Activated naive CD8-positive, alpha-beta T cell treated with anti-CD3 and anti-CD28 coated beads, Interleukin-2, amount 50 U/mL, for 24 hours (primary cell): Measurements from ENCODE around the gene MVP.
A peak's percentile ranks its signal among the peaks of the same experiment; 100 is the strongest.
"Not testable (repeated sequence)": the region's sequence is repeated elsewhere in the genome, so short reads cannot be mapped to it uniquely, and the experiment has no call there.

Experiments used
- ATAC-seq: fragments of 150-1000 bp; cut with Tn5 transposase; one replicate; pipeline ENCODE4 v1.10.0; 2021
- DNase-seq: peaks from one replicate; pipeline ENCODE4 v3.0.0; 2021
- H3K27ac Mint-ChIP-seq: one replicate; pipeline ENCODE4 v1.8.0; 2021; ENCODE audit warnings: mild to moderate bottlenecking, mixed read lengths
- H3K27me3 Mint-ChIP-seq: one replicate; pipeline ENCODE4 v1.8.0; 2021; ENCODE audit warnings: mixed read lengths
- H3K36me3 Mint-ChIP-seq: one replicate; pipeline ENCODE4 v1.8.0; 2021; ENCODE audit warnings: low read depth, mixed read lengths
- H3K4me1 Mint-ChIP-seq: one replicate; pipeline ENCODE4 v1.8.0; 2021; ENCODE audit warnings: mixed read lengths
- H3K4me3 Mint-ChIP-seq: one replicate; pipeline ENCODE4 v1.8.0; 2021; ENCODE audit warnings: mild to moderate bottlenecking, moderate library complexity, mixed read lengths
- H3K9me3 Mint-ChIP-seq: one replicate; pipeline ENCODE4 v1.8.0; 2021; ENCODE audit warnings: mixed read lengths

The MVP gene

DNA sequence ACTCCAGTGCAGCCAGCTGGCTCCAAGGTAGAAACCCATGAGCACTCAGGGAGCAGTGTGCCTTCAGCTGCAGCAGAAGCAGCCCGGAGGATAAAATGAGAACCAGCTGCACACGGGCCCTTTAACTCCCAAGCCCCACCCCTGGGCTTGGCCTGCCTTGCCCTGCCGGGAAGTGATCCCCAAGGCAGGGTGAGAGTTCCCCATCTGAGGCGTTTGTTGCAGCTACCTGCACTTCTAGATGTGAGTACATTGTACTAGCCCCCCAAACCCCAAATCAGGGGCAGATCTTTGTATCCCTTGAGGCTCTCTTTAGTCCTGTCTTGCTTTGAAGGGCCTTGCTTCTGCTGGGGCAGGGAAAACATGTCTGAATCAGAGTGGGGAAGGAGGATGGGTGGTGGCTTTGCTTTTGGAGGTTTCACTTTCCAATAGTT is at the start of gene MVP:
TSS of gene MVP (plus strand) at position 192 of the 431 bp plus-strand sequence. CDS start 10,088 bp downstream, outside the sequence.
- Mint-ChIP-seq H3K4me1 (peaks cover 83% of the 10 kb centered on the region), H3K27me3 (peaks cover 4% of the 10 kb centered on the region), H3K9me3 (no peaks in the 10 kb centered on the region), H3K27ac (peak within 1 kb of the TSS; percentile 93), H3K4me3 (peak within 1 kb of the TSS; percentile 87), H3K36me3 (peaks cover 24% of the 10 kb centered on the region)
- ATAC-seq (no peak), DNase-seq (peak; percentile 54)

DNA sequence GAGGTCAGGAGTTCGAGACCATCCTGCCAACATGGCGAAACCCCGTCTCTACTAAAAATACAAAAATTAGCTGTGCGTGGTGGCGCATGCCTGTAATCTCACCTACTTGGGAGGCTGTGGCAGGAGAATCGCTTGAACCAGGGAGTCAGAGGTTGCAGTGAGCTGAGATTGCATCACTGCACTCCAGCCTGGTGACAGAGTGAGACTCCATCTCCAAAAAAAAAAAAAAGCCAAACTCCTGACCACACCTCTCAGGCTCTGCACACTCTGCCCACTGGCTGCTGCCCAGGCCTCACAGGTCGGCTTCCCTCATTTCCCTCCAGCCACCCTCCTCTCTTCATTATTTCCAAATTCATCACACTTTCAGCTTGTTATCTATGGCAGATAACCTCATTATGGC is 47.9 kb upstream of the MVP start:
- not testable (repeated sequence) for H3K27ac Mint-ChIP-seq, H3K4me1 Mint-ChIP-seq, H3K36me3 Mint-ChIP-seq, H3K4me3 Mint-ChIP-seq, H3K9me3 Mint-ChIP-seq, DNase-seq, H3K27me3 Mint-ChIP-seq, ATAC-seq

DNA sequence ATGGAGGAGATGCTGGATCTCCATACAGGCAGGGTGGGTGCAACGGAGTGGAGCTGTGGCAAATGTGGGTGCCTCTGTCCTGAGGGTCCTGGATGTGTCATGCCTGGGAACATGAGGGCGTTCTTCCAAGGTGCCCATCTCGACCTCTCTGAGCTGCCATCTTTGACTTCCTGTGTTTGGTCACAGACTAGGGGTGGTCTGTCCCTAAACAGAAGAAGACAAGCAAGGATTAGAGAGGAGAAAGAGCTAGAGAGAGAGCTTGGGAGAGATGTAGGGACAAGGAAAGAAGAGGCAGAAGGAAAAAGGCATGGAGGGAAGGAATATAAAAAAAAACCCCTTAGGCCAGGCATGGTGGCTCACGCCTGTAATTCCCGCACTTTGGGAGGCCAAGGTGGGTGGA is 45.5 kb upstream of the MVP start:
- H3K4me3 Mint-ChIP-seq: no peak overlapping the region
- DNase-seq (no peak), ATAC-seq (no peak)
- H3K4me1 Mint-ChIP-seq: peaks cover 7% of the 10 kb centered on the region
- H3K27me3 Mint-ChIP-seq: no peaks in the 10 kb centered on the region
- no peaks in the 10 kb centered on the region for H3K9me3 Mint-ChIP-seq
- no peak overlapping the region for H3K27ac Mint-ChIP-seq
- H3K36me3 Mint-ChIP-seq: no peaks in the 10 kb centered on the region

DNA sequence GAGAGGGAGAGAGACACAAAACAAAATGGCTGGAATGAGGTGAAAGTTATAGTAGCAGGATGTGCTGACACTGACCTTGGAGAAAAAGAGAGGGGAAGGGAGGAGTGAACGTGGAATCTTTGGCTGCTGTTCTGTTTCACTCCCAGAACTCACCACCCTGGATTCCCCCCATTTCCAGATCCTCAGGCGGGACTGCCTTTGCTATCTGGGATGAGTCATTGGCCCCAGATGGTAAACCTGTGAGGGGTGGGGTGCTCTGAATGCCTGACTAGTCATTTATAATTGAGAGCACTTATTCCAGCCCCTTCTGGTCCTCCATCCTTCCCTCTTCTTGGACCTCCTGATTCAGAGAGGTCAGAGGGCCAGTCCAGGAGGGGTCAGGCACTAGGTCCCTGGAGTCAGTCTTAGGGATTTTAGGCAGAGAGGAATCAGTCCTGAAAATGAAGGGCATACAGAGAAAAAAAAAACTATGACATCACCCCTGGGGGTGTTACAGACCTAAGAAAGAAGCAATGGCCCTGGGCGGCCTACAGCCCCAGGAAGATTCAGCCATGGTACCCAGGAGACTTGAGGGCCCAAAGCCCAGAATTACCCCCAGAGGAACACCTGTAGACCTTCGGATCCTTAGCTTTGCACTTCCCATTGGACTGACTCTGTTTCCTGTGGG is 44.4 kb upstream of the MVP start:
- H3K9me3 Mint-ChIP-seq: no peaks in the 10 kb centered on the region
- H3K4me1 Mint-ChIP-seq: peaks cover 7% of the 10 kb centered on the region
- no peak overlapping the region for H3K4me3 Mint-ChIP-seq
- H3K27ac Mint-ChIP-seq: no peak overlapping the region
- H3K27me3 Mint-ChIP-seq: no peaks in the 10 kb centered on the region
- DNase-seq: no peak
- ATAC-seq: no peak
- no peaks in the 10 kb centered on the region for H3K36me3 Mint-ChIP-seq

DNA sequence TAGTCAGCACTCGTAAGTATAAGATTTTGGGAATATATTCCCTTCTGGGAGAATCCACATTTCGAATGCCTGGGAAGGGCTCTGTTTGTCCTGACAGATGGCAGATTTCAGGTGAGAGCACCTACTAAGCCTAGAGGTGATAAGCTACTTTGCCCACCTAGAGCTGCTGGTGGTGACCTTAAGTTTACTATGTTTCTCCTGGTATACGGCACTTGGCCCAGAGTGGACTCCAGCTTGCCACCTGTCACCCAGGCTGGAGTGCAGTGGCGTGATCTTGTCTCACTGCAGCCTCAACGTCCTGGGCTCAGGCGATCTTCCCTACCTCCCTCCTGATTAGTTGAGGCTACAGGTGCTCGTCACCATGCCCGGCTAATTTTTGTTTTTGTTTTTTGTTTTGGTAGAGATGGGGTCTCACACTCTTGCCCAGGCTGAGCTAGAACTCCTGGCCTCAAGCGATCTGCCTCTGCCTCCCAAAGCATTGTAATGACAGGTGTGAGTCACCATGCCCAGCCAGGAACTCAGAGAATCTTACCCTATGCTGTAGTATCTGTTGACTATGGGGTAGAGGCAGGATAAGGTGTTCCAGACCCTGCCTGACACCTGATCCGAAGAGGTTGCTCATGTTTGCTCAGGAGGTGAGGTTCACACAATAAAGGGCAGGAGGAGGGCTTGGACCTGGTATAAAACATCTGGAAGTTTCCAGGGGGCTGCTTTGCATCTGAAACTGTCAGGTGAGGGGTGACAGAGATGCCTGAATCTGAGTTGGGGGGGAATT is 42.5 kb upstream of the MVP start, which contains the start of gene ZG16:
TSS of gene ZG16 (plus strand) at position 681 of the 775 bp plus-strand sequence. CDS start 1,011 bp downstream, outside the sequence.
- Mint-ChIP-seq H3K9me3 (no peaks in the 10 kb centered on the region), H3K36me3 (no peaks in the 10 kb centered on the region), H3K4me1 (peaks cover 7% of the 10 kb centered on the region), H3K27me3 (no peaks in the 10 kb centered on the region), H3K27ac (no peak within 1 kb of the TSS), H3K4me3 (no peak within 1 kb of the TSS)
- DNase-seq: no peak
- no peak for ATAC-seq

DNA sequence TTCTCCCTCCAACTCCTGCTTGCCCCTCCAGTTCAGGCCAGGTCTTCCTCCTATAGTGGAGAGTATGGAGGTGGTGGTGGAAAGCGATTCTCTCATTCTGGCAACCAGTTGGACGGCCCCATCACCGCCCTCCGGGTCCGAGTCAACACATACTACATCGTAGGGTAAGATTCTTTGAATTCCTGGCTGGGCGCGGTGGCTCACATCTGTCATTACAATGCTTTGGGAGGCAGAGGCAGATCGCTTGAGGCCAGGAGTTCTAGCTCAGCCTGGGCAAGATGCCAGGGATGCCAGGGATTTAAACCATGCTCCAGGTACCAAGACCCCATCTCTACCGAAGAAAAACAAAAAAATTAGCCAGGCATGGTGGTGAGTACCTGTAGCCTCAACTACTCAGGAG is 40.8 kb upstream of the MVP start:
- ATAC-seq (no peak), DNase-seq (no peak)
- no peaks in the 10 kb centered on the region for H3K9me3 Mint-ChIP-seq
- peaks cover 20% of the 10 kb centered on the region for H3K4me1 Mint-ChIP-seq
- H3K27me3 Mint-ChIP-seq: no peaks in the 10 kb centered on the region
- H3K4me3 Mint-ChIP-seq: no peak overlapping the region
- no peak overlapping the region for H3K27ac Mint-ChIP-seq
- H3K36me3 Mint-ChIP-seq: no peaks in the 10 kb centered on the region

DNA sequence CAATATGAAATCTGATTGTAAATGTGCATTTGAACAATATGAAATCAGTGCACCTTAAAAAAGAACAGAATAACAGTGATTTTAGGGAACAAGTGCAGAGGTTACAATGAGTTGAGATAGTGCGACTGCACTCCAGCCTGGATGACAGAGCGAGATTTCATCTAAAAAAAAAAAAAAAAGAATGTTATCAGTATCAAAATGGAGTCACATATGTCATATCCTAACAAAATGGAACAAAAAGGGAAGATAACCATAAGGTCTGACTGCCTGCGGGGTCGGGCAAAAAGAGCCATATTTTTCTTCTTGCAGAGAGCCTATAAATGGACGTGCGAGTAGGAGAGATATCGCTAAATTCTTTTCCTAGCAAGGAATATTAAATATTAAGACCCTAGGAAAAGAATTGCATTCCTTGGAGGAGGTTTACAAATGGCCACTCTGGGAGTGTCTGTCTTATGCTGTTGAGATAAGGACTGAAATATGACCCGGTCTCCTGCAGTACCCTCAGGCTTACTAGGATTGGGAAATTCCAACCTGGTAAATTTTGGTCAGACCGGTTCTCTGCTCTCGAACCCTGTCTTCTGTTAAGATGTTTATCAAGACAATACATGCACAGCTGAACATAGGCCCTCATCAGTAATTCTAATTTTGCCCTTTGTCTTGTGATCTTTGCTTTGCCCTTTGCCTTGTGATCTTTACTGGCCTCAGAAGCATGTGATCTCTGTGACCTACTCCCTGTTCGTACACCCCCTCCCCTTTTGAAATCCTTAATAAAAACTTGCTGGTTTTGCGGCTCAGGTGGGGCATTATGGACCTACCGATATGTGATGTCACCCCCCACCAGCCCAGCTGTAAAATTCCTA is 36.9 kb upstream of the MVP start:
- not testable (repeated sequence) for H3K27ac Mint-ChIP-seq, H3K4me3 Mint-ChIP-seq, ATAC-seq, H3K27me3 Mint-ChIP-seq, DNase-seq, H3K9me3 Mint-ChIP-seq, H3K36me3 Mint-ChIP-seq
- peaks cover 29% of the 10 kb centered on the region for H3K4me1 Mint-ChIP-seq

DNA sequence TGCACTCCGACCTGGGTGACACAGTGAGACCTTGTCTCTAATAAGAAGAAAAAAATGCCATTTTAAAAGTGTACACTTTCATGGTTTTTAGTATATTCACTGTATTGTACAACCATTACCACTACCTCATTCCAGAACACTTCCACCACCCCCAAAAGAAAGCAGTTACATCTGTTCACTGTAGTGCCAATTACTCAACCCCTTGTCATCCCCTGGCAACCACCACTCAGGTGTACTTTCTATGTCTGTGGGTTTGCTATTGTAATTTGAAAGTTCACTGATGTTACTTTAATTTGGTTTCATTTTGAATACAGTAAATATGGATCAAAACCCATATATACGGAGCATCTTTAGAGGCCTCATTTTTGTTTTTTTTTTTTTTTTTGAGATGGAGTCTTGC is 36.1 kb upstream of the MVP start:
- H3K4me1 Mint-ChIP-seq: peaks cover 32% of the 10 kb centered on the region
- DNase-seq: no peak
- no peak overlapping the region for H3K4me3 Mint-ChIP-seq
- H3K36me3 Mint-ChIP-seq: no peaks in the 10 kb centered on the region
- no peak overlapping the region for H3K27ac Mint-ChIP-seq
- H3K27me3 Mint-ChIP-seq: no peaks in the 10 kb centered on the region
- ATAC-seq: peak; percentile 92
- H3K9me3 Mint-ChIP-seq: no peaks in the 10 kb centered on the region

DNA sequence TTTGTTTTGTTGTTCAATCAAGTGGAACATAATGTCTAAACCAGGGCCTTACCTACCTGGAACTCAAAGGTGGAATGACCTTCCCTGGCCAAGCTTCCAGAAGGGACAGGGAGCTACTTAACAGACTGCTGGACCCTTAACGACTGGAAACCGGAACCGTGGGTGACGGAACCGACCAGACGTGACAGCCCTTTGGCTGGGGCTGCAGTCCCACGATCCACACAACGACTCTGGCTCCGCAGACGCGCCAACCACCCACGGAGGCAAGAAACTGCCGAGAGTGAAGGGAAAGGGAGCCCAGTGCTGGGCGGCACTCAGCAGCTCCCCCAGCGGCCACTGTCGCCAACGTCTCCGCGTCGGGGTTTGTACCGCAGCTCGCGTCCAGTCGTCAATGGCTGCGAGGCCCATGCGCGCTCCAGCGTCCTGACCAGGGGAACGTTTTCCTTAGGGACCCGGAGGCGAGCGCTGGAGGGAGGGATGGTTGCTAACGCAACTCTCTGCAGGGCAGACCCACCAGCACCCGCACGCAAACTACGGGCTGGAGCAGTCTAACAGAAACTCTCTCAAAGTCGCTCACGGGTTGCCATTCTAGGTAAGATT is 35.3 kb upstream of the MVP start:
- Mint-ChIP-seq H3K4me1 (peaks cover 35% of the 10 kb centered on the region), H3K27me3 (no peaks in the 10 kb centered on the region), H3K9me3 (no peaks in the 10 kb centered on the region), H3K36me3 (no peaks in the 10 kb centered on the region), H3K27ac (peak overlapping the region; percentile 54), H3K4me3 (peak overlapping the region; percentile 54)
- peak; percentile 86 for DNase-seq
- ATAC-seq: peak; percentile 81

DNA sequence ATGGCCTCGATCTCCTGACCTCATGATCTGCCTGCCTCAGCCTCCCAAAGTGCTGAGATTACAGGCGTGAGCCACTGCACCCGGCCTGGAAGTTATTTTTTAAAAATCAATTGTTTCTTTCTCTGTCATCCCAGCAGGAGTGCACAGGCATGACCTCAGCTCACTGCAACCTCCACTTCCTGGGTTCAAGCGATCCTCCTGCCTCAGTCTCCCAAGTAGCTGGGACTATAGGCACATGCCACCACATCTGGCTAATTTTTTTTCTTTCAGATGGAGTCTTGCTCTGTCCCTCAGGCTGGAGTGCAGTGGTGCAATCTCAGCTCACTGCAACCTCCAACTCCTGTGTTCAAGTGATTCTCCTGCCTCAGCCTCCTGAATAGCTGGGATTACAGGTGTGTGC is 33.1 kb upstream of the MVP start:
- peaks cover 16% of the 10 kb centered on the region for H3K36me3 Mint-ChIP-seq
- H3K4me1 Mint-ChIP-seq: peaks cover 46% of the 10 kb centered on the region
- H3K27ac Mint-ChIP-seq: not testable (repeated sequence)

DNA sequence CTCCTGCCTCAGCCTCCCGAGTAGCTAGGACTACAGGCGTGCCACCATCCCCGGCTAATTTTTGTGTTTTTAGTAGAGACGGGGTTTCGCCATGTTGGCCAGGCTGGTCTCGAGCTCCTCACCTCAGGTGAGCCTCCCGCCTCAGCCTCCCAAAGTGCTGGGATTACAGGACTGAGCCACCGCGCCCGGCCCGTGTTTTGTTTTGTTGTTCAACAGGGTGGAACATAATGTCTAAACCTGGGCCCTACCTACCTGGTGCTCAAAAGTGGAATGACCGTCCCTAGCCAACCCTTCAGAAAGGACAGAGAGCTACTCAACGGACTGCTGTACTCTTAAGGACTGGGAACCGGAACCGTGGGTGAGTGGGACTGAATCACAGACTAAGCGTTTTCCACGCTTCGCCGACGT is 30.5 kb upstream of the MVP start:
- ATAC-seq (no peak), DNase-seq (no peak)
- no peaks in the 10 kb centered on the region for H3K9me3 Mint-ChIP-seq
- peak overlapping the region; percentile 98 for H3K4me3 Mint-ChIP-seq
- peaks cover 46% of the 10 kb centered on the region for H3K4me1 Mint-ChIP-seq
- H3K27ac Mint-ChIP-seq: peak overlapping the region; percentile 97
- peaks cover 33% of the 10 kb centered on the region for H3K36me3 Mint-ChIP-seq
- H3K27me3 Mint-ChIP-seq: no peaks in the 10 kb centered on the region

More for the DNA sequence above, 33.1 kb upstream of the MVP start:
- not testable (repeated sequence) for H3K4me3 Mint-ChIP-seq, DNase-seq, H3K27me3 Mint-ChIP-seq, H3K9me3 Mint-ChIP-seq, ATAC-seq

DNA sequence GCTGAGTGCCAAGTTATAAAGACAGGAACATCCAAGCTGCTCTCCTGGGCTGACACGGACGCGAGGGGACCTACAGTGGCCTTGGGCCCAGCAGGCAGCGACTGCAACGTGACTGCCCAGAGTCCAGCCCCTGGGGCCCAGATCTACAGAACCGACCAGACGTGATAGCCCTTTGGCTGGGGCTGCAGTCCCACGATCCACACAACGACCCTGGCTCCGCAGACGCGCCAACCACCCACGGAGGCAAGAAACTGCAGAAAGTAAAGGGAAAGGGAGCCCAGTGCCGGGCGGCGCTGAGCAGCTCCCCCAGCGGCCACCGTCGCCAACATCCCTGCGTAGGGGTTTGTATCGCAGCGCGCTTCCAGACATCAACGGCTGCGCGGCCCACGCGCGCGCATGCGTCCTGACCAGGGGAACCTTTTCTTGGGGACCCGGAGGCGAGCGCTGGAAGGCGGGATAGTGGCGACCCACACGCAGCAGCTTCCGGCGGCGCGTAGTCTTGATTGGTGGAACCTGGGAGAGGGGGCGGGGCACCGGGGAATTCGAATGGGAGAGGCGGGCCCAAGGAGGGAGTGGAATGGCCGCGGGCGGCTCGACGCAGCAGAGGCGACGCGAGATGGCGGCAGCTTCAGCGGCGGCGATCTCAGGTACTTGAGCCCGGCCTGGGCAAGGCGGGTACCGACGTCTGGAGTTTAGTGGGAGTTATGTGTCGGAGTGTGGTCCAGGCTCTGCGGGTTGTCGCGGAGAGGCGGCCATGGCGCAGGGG is 29.9 kb upstream of the MVP start, which contains the start of gene KIF22:
TSS of gene KIF22 (plus strand) at position 569 of the 766 bp plus-strand sequence. CDS start at position 578, 9 bp downstream.
- Mint-ChIP-seq H3K27me3 (no peaks in the 10 kb centered on the region), H3K9me3 (no peaks in the 10 kb centered on the region), H3K4me3 (peak within 1 kb of the TSS; percentile 98), H3K4me1 (peaks cover 42% of the 10 kb centered on the region), H3K27ac (peak within 1 kb of the TSS; percentile 97), H3K36me3 (peaks cover 35% of the 10 kb centered on the region)
- DNase-seq: peak; percentile 100
- ATAC-seq: peak; percentile 96

DNA sequence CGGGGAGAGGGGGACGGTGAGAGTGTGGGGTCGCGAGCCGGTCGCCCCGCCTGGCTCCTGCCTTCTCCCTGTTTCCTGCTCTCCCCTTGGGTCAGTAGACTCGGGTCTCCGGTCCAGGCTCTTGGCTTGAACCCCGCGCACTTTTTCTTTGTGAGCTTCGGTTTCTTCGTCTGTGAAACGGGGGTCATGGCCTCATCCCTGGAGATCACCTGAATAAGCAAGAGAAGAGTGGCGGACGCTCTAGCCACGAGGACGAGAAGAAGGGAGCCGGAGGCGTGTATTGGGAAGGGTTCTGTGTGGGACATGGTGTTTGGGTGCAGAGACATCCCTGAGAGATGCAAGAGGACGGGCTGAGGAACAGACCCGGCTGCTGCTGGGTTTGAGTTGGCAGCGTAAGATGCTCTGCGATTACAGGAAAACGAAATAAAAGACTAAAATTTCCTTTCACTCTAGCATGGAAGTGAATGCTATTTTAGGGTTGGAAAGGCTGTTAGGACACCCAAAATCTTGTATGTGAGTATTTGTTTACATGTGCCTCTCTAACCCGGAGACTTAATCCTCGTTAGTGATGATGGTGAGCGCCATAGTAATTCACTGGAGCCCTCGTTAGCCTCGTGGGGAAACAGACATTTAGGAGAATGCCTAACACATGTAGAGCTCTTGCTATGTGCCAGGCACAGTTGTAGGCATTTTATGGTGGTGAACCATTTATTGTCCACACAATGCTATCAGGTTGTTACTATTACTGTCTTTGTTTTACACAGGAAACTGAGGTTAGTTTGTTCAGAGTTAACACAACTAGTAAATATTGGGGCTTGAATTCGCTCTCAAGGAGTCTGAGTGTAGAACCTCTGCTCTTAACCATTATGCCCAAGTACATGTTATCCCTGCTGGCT is 29.1 kb upstream of the MVP start:
- DNase-seq (no peak), ATAC-seq (peak; percentile 27)
- Mint-ChIP-seq H3K4me1 (peaks cover 39% of the 10 kb centered on the region), H3K9me3 (no peaks in the 10 kb centered on the region), H3K4me3 (peak overlapping the region; percentile 98), H3K27me3 (no peaks in the 10 kb centered on the region), H3K27ac (peak overlapping the region; percentile 97), H3K36me3 (peaks cover 40% of the 10 kb centered on the region)
